ENCODE measurements around the gene SLC50A1.
"Not testable (repeated sequence)": the region's sequence is repeated elsewhere in the genome, so short reads cannot be mapped to it uniquely, and the experiment has no call there.

SLC50A1 gene

GRCh38 chr1:155116113-155116764 is 19.4 kb upstream of the SLC50A1 start:
- DNase-seq (ENCODE audit: insufficient read length, low spot score) (no peak), FAIRE-seq (no peak)

GRCh38 chr1:155117610-155118009 is 18.0 kb upstream of the SLC50A1 start:
- FAIRE-seq (no peak), DNase-seq (ENCODE audit: insufficient read length, low spot score) (no peak)

- not testable (repeated sequence) for FAIRE-seq; DNase-seq (ENCODE audit: insufficient read length, low spot score)
Measured at GRCh38 chr1:155118090-155118489, 17.6 kb upstream of the SLC50A1 start.

- DNase-seq (ENCODE audit: insufficient read length, low spot score) (no peak), FAIRE-seq (no peak)
Measured at GRCh38 chr1:155120253-155120652, 15.4 kb upstream of the SLC50A1 start.

- no peak for FAIRE-seq
- no peak for DNase-seq (ENCODE audit: insufficient read length, low spot score)
Measured at GRCh38 chr1:155121249-155121648, 14.4 kb upstream of the SLC50A1 start.

GRCh38 chr1:155122308-155122707 is 13.3 kb upstream of the SLC50A1 start:
- FAIRE-seq, result no peak
- DNase-seq (ENCODE audit: insufficient read length, low spot score), result no peak

GRCh38 chr1:155123801-155124200 is 11.9 kb upstream of the SLC50A1 start:
- DNase-seq (ENCODE audit: insufficient read length, low spot score) (no peak), FAIRE-seq (no peak)

GRCh38 chr1:155124503-155125463 is 10.9 kb upstream of the SLC50A1 start:
- no peak for FAIRE-seq
- DNase-seq (ENCODE audit: insufficient read length, low spot score), result no peak

GRCh38 chr1:155125511-155125945 is 10.1 kb upstream of the SLC50A1 start:
- FAIRE-seq, result no peak
- no peak for DNase-seq (ENCODE audit: insufficient read length, low spot score)

- no peak for DNase-seq (ENCODE audit: insufficient read length, low spot score)
- no peak for FAIRE-seq
Measured at GRCh38 chr1:155125946-155126555, 9.6 kb upstream of the SLC50A1 start.

GRCh38 chr1:155126556-155127104 is 9.0 kb upstream of the SLC50A1 start:
- DNase-seq (ENCODE audit: insufficient read length, low spot score) (no peak), FAIRE-seq (no peak)

GRCh38 chr1:155127105-155127966 is 8.3 kb upstream of the SLC50A1 start, which contains the start of gene EFNA1:
EFNA1 (plus strand) TSS chr1:155127876; CDS start chr1:155127978, 102 bp downstream.
- DNase-seq (ENCODE audit: insufficient read length, low spot score), result no peak
- no peak for FAIRE-seq

- no peak for DNase-seq (ENCODE audit: insufficient read length, low spot score)
- FAIRE-seq, result no peak
Measured at GRCh38 chr1:155127967-155128754, 7.5 kb upstream of the SLC50A1 start.

GRCh38 chr1:155128755-155129473 is 6.7 kb upstream of the SLC50A1 start:
- DNase-seq (ENCODE audit: insufficient read length, low spot score) (no peak), FAIRE-seq (no peak)

- FAIRE-seq (no peak), DNase-seq (ENCODE audit: insufficient read length, low spot score) (no peak)
Measured at GRCh38 chr1:155130272-155131006, 5.2 kb upstream of the SLC50A1 start.

- FAIRE-seq (no peak), DNase-seq (ENCODE audit: insufficient read length, low spot score) (no peak)
Measured at GRCh38 chr1:155131285-155131684, 4.4 kb upstream of the SLC50A1 start.

- no peak for DNase-seq (ENCODE audit: insufficient read length, low spot score)
- FAIRE-seq, result no peak
Measured at GRCh38 chr1:155131856-155132255, 3.8 kb upstream of the SLC50A1 start.

GRCh38 chr1:155133799-155134281 is 1.8 kb upstream of the SLC50A1 start:
- FAIRE-seq (no peak), DNase-seq (ENCODE audit: insufficient read length, low spot score) (no peak)
